ENCODE data around the gene EIF6.
"Not testable (repeated sequence)": the region's sequence is repeated elsewhere in the genome, so short reads cannot be mapped to it uniquely, and the experiment has no call there.

EIF6 gene

DNA sequence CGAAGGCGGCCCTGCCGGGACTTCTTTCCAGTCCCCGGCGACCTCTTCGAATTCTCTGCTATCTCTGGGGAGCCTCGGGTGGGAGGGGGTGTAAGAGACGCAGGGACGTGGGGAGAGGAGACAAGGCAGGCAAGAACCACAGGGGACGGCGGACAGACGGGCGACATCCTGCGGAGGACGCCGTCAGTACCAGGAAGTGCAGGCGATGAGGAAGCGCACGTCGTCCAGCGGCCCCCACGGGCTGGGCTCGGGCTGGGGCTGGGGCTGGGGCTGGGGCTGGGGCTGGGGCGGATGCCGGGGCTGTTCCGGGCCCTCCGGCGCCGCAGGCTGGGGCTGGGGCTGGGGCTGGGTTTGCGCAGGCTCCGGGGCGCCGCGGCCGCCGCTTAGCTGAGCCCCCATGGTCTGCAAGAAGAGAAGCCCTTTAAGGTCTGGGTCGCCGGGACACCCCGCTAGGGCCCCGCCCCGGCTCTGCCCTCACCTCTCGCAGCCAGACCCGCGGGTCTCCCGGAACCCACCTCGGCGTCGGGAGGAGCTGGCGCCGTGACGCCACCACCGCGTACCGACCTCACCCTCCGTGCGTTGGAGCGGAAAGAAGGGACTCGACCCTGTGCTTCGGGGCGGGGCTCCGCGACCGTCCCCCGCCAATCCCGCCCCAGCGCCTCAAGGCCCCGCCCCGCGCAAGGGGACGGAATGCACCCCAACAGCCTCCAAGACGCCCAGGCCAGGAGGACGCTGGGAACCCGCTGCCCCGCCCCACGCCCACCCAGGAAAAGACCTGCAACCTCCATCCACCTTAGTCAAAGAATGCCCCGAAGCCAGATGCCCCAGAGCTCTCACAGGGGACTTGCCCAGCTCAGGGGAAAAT is 6.8 kb downstream of the EIF6 start, which contains the start of gene MMP24OS:
MMP24OS (minus strand) TSS at position 592 of the 865 bp plus-strand sequence; CDS start at position 399, 193 bp downstream.
- peak; percentile 74 for DNase-seq

DNA sequence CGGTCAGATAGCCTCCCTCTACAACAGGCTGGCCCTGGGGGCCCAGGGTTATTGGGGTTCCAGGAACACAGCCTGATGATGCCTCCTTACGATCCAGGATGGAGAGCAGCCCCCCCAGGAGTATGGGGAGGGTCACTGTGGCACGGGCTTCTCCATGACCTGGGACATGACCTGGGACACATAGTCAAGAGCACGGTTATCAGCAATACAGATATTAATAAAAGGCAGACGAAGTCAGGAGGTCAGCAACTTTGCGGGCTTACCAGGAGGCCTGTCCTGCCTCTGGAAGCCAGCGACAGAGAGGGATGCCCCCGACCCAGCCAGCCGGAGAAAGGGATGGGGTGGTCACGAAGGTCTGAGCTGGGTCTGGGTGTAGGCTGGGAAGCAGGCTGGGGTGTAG is 7.4 kb downstream of the EIF6 start:
- no peak for DNase-seq

DNA sequence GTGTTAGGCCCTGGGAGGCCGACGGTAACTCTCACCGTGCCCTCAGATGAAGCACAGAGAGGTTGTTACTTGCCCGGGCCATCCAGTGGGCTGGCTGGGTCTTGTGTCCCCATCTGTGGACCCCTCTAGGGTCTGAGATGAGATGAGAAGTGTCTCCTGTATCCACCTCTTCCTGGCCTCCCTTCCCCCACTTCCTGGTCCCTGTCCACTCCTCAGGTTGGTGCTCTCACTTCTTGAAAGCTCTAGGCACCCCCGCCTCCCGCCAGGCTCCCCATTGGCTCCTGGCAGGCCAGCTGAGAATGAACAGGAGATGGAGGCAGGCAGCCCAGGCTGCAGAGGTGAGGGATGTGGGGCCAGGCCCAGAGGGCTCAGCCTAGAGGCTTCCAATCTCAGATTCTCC is 8.2 kb downstream of the EIF6 start:
- DNase-seq, result no peak

DNA sequence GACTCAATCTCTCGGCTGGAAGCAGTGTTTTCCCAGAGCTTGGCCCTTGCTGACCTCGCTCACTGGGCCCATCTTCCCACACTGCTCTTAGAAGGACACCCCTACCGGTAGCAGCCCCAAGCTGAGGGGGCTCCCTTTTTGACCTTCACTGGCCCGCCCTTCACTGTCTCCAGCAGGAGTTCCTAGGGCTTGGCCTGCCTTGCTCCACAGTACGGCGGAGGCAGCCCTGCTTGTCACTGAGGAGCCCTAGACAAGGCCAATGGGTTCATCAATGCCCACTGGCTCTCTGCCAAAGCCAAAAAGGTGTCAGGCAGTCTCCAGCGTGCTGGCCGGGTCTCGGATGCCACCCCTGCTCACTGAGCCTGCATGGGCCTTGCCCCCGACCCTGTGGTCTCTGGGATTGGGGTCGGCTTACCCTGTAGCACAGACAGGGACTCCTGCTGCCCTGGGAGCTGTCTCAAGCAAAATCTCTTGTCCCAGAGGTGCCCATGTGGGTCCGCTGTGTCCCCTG is 8.8 kb downstream of the EIF6 start:
- no peak for DNase-seq

DNA sequence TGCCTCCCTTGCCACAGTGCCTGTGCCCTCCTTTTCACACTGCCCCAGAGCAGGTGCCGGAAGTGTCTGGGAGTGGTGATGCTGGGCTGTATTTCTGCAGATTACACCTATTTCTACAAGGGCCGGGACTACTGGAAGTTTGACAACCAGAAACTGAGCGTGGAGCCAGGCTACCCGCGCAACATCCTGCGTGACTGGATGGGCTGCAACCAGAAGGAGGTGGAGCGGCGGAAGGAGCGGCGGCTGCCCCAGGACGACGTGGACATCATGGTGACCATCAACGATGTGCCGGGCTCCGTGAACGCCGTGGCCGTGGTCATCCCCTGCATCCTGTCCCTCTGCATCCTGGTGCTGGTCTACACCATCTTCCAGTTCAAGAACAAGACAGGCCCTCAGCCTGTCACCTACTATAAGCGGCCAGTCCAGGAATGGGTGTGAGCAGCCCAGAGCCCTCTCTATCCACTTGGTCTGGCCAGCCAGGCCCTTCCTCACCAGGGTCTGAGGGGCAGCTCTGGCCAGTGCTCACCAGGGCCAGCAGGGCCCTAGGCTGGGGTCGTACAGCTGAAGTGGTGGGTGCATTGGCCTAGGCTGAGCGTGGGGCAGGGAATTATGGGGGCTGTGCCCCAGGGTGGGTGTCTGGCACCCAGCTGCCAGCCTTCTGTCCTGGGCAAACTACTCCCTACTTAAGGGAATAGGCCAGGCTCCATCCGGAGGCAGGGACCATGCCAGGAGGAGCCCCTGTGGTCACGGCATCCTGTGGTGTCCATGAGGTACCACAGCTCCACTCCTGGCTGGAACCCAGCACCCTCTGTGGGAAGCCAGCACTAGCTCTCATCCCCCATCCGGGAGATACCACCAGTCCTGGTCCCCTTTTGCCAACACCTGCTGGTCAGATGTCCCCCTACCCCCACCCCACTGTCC is 10.1 kb downstream of the EIF6 start:
- DNase-seq, result no peak

DNA sequence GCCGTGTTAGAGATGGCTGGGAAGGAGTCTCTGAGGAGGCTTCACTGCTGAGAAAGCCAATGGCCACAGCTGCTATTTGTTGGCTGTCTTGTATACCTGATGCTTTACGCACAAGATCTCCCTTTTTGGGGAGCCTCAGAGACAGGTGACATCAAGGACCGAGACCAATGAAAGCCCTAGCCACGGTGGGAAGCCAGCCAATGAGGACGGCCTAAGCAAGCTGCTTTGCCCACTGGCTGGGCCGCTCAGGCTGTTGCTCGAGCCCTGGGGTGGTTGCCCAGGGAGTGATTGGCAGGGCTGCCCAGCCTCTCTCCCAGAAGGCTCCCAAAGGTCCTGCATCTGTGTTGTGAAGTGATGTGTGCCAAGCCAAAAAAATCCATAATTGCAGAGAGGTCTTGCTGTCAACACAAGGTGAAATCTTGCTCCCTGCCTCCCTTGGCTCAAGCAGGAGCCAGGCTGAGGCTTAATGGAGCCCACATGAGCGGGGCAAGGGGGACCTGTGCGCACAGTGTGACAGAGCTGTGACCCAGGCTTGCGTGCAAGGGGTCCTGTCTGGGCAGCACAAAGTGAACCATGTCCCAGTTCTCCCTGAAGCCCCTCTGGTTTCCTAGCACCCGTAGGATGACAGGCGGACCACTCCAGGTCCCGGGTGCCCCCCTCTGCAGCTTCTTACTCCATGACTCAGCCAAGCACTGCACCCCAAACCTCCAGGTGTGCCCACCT is 11.0 kb downstream of the EIF6 start:
- DNase-seq, result no peak

DNA sequence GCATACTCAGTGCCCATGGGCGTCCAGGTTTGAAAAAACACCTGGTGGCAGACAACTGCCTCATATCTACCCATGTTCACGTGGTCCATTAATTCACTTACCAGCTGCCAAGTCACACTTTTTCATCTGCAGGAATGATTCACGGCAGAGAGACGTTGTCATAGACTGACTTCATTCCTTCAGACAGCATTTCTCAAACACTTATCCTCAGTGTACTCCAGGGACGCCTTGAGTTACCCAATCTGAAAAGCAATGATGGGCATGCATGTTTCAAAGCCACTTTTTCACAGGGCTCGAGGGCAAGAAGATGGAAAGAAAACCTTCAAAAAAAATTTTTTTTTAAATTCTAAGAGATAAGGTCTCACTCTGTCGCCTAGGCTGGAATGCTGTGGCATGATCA is 12.7 kb downstream of the EIF6 start:
- DNase-seq, result no peak

DNA sequence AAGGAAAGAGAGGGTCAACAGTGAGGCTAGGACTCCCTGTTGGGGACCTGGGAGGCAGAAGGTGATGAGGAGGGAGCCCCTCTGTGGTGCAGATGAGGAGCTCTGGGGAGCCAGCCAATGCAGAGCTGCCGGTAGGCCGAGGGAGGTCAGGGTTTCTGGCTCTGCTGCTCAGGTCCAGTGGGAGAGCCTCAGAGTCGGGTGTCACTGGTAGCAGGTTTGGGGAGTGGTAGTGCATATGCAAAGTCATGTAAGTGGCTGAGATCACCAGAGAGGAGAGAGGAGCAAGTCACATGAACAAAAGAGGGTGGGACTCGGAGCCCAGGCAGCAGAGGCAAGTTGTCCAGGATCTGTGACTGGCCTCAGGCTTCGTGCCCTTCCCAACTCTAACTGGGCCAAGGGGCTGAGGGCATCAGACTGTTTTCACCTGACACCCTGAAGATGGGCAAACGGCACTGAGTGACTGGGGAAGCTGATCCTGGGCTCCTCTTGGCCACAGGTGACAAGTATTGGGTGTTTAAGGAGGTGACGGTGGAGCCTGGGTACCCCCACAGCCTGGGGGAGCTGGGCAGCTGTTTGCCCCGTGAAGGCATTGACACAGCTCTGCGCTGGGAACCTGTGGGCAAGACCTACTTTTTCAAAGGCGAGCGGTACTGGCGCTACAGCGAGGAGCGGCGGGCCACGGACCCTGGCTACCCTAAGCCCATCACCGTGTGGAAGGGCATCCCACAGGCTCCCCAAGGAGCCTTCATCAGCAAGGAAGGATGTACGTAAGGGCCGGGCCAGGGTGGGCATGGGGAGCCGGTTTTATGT is 13.3 kb downstream of the EIF6 start:
- no peak for DNase-seq

DNA sequence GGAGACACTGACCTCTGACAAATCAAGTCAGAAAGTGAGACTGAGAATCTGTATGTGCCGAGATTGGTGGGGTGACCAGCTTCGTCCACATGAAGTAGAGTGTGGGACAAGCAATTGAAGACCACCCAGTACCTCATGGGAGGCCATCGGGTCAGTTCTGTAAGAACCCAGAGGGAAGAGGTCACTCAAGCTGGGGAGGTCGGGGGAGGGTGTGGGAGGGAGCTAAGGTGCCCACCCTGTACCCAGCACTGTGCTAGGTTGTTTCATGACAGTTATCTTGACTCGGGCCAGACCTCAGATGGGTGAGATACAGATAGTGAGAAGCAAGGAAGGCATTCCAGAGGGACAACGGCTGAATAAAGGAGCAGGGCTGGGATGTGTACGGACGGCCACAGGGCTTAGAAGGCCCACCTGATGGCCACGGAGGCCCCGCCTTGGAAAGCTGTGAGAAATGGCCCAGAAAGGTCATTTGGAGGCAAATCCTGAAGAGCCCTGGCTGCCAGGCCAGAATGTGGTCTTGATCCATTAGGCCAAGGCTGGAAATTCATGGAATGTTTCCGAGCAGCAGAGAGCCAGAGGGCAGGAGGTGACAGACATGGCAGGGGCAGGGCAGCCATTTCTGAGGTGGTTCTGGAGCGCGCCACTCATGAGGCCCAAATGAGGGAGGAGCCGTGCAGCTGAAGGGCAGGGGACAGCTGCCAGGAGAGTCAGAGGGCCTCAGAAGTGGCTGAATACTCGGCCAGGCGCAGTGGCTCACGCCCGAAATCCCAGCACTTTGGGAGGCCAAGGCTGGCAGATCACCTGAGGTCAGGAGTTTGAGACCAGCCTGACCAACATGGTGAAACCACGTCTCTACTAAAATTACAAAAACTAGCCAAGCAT is 14.3 kb downstream of the EIF6 start:
- DNase-seq, result no peak

DNA sequence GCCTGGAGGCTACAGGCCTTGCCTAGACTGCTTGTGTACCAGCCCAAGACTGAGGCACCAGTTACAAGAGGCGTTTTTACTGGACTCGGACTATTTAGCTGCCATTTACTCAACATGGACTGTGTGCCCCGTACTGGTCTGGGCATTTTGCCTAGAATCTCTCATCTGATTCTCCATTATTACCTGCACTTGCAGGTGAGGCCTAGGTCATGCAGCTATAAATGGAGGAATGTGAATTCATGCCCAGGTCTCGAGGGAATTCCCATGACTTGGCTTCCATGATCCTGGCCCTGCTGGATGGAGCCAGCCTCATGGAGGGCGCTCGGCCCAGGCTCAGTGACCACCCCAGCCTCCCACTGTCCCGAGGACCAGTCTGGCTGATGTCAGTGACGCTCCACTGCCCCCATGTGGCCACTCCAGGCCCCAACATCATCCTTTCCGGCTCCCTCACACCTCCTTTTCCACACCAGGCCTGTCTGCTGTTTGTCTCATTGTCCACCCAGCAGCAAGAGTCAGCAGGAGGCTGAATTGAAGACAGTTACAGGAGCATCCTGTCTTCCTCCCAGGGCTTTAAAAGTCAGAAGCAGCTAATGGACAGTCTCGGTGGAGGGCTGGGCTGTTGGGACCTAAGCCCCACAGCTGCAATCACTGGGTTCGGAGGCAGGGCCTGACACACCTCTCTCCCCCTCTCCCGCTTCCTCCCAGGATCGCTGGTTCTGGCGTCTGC is 15.4 kb downstream of the EIF6 start:
- no peak for DNase-seq

DNA sequence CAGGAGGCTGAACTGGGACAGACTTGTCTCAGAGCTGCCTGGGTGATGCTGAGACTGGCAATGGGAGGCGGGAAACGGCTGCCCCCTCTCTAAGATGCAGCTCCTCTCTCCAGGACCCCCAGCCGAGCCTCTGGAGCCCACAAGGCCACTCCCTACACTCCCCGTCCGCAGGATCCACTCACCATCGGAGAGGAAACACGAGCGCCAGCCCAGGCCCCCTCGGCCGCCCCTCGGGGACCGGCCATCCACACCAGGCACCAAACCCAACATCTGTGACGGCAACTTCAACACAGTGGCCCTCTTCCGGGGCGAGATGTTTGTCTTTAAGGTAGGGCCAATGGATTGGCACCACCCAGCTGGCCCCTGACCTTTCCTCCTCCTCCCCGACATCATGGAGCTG is 17.5 kb downstream of the EIF6 start:
- DNase-seq, result no peak

DNA sequence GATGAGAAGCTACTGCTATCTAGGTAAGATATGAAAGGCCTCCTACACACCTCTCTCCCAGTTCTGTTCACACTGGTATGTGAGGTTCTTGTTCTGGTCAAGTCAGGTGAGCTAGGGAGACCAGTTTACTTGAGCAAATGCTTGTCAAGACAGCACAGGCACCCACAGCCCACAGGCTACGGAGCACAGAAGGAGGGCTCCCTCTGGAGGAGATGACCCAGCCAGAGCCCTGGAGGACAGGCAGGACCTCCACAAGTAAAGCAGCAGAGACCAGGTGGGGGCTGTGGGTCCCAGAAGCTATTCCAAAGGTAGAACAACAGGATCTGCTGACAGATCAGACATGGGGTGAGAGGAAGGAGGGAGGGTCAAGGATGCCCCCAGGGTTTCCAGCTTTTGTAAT is 19.8 kb downstream of the EIF6 start:
- DNase-seq, result no peak

DNA sequence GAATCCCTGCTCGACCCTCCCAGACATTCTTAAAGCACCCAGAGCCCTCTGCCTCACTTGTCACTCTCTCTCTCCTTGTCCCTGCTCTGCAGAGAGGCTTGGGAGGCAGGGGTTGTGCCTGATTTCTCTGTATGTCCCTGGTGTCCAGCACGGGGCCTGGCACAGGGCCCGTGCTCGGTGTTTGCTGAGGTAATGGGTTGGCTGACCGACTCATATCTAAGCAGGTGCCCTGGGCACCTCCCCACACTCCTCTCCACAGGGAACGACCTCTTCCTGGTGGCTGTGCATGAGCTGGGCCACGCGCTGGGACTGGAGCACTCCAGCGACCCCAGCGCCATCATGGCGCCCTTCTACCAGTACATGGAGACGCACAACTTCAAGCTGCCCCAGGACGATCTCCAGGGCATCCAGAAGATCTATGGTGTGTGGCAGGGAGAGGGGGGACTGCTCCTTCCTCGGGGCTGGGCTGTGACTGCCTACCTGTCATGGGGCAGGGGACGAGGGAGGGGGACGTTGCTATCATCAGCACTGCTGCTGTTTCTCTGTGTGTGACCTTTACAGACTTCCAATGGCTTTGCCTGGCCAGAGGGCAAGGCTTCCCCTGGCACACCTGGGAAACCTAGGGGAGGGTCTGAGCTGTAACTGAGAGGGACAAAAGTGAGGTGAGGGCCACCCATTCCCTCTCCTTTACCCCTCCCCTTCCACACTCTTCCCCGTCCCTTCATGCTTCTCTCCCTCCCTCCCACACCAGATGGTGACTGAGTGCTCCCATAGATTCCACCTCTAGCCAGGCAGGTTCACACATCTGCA is 20.8 kb downstream of the EIF6 start:
- DNase-seq, result no peak

DNA sequence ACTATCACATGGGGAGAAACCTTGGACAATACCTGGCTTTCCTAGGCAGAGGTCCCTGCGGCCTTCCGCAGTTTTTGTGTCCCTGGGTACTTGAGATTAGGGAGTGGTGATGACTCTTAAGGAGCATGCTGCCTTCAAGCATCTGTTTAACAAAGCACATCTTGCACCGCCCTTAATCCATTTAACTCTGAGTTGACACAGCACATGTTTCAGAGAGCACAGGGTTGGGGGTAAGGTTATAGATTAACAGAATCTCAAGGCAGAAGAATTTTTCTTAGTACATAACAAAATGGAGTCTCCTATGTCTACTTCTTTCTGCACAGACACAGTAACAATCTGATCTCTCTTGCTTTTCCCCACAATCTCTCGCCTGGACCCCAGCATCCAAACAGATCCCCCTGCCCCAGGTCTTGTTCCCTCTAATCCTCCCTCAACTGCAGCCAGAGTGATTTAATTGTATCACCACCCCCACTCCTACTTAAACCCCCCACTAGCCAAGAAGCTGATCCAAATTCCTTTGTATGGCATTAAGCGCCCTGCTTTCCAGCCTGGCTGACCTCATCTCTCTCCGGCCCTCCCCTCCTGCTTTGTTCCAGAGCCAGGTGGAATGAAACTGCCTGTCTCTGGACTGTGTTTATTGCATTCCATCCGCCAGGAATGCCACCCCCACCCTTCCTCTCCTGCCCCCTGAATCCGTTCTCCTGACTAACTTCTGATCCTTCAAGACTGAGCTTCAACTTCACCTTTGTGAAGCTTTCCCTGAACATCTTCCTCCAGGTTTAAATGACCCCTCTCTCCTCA is 21.6 kb downstream of the EIF6 start:
- not testable (repeated sequence) for DNase-seq

DNA sequence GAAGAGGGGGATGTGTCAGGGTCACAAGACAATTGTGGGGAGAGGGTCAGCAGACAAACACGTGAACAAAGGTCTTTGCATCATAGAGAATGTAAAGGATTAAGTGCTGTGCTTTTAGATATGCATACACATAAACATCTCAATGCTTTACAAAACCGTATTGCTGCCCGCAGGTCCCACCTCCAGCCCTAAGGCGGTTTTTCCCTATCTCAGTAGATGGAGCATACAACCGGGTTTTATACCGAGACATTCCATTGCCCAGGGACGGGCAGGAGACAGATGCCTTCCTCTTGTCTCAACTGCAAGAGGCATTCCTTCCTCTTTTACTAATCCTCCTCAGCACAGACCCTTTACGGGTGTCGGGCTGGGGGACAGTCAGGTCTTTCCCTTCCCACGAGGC is 22.3 kb downstream of the EIF6 start:
- DNase-seq, result not testable (repeated sequence)

DNA sequence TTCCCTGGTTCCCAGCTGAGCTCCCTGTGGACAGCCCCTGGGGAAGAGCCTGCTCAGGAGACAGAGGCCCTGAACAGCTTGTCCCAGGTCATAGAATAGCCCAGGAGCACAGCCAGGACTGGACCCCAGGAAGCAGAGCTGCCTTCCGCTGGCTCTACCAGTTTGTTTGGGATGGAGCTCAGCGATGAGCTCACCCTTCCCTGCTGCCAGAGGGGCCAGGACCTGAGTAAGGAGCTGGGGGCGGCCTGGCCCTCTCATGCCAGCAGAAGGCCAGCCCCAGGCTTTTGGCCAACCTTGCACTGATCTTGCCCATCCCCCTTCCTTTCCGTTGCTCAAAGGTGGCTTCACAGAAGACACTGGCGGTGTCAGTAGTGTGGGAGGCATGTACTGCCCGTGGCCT is 24.1 kb downstream of the EIF6 start:
- no peak for DNase-seq

DNA sequence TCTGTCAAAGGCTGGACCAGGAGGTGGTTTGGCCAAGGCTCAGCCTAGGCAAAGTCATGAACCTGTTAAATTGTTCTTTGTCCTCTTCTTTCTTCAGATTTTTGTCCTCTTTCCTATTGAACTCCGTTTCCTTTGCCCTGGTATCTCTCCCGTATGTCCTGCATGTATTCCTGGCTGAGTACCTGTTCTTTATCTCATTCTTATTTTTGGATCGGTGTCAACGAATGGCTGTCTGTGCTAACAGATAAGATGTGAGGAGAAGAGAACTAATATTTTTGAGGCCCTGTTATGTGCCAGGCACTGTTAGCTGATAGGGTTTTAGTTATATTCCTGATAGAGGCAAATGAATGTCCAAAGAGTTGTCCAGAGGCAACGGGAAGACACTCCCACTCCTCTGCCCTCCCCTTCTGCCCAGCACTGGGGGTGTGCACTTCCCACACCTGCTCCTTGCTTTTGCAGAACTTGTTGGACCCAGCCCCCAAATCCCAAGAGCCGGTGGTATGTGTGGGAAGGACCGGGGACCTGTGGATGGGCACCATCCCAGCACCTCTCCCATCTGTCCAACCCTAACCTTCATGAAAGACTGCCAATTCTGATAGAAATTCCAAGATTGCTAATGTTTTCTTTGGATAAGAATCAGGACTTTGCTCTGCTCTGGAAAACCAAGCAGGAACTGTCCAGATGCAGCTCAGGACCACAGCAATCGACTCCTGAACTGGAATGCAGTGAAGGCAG is 27.2 kb downstream of the EIF6 start:
- DNase-seq, result no peak

Measured in SIG-M5 (cell line).